Hepatocyte (in vitro differentiated cells): Measurements from ENCODE around the gene ABL2. TPM values are rescaled to one million over a fixed set of nuclear protein-coding genes. Genes with fewer than 3 reads are reported as not detected.
"Not testable (repeated sequence)": the region's sequence is repeated elsewhere in the genome, so short reads cannot be mapped to it uniquely, and the experiment has no call there.

Experiments used
- DNase-seq: peaks from one replicate; pipeline ENCODE4 v3.0.0-alpha.2; 2016; ENCODE audit warnings: low spot score
- H2AFZ ChIP-seq: fragments of 200-600 bp; sonication (generic); 2 replicates; pipeline ENCODE4 v1.6.0; 2016; ENCODE audit warnings: antibody characterized with exemption, mild to moderate bottlenecking
- H3K27ac ChIP-seq: fragments of 200-600 bp; sonication (generic); 2 replicates; pipeline ENCODE4 v1.5.1; 2016; ENCODE audit warnings: mild to moderate bottlenecking
- H3K27me3 ChIP-seq: fragments of 200-600 bp; sonication (generic); 2 replicates; pipeline ENCODE4 v1.6.1; 2016
- H3K36me3 ChIP-seq: fragments of 200-600 bp; sonication (generic); replicated peaks from 2 replicates; pipeline ENCODE4 v1.5.1; 2016; ENCODE audit warnings: low read depth; ENCODE audit not compliant: insufficient read depth
- H3K4me1 ChIP-seq: fragments of 200-600 bp; sonication (generic); 2 replicates; pipeline ENCODE4 v1.5.1; 2016; ENCODE audit warnings: mild to moderate bottlenecking, moderate library complexity; ENCODE audit not compliant: insufficient read depth
- H3K4me2 ChIP-seq: fragments of 200-600 bp; sonication (generic); 2 replicates; pipeline ENCODE4 v1.6.0; 2016
- H3K4me3 ChIP-seq: fragments of 200-600 bp; sonication (generic); 2 replicates; pipeline ENCODE4 v1.5.1; 2016; ENCODE audit warnings: mild to moderate bottlenecking
- H3K79me2 ChIP-seq: fragments of 200-600 bp; sonication (generic); 2 replicates; pipeline ENCODE4 v1.6.0; 2017; ENCODE audit warnings: mild to moderate bottlenecking
- H3K9me2 ChIP-seq: fragments of 200-600 bp; sonication (generic); replicated peaks from 2 replicates; pipeline ENCODE4 v1.6.0; 2017; ENCODE audit warnings: mild to moderate bottlenecking; ENCODE audit not compliant: insufficient read depth
- H3K9me3 ChIP-seq: fragments of 200-600 bp; sonication (generic); 2 replicates; pipeline ENCODE4 v1.5.1; 2016; ENCODE audit warnings: low read depth, mild to moderate bottlenecking
- H4K20me1 ChIP-seq: fragments of 200-600 bp; sonication (generic); 2 replicates; pipeline ENCODE4 v1.6.0; 2016; ENCODE audit warnings: mild to moderate bottlenecking; ENCODE audit not compliant: insufficient read depth, poor library complexity, severe bottlenecking
- EZH2 ChIP-seq: fragments of 200-600 bp; sonication (generic); IDR thresholded peaks from 2 replicates; pipeline ENCODE4 v1.6.1; 2016; ENCODE audit warnings: antibody characterized with exemption, mild to moderate bottlenecking, borderline replicate concordance
- EZH2phosphoT487 ChIP-seq: fragments of 200-600 bp; sonication (generic); IDR thresholded peaks from one replicate; pipeline ENCODE4 v1.6.1; 2018; ENCODE audit warnings: antibody characterized with exemption, mild to moderate bottlenecking, low read depth, moderate library complexity; ENCODE audit not compliant: unreplicated experiment, severe bottlenecking
- WGBS: methylation state at CpG from one replicate; pipeline ENCODE4 v1.1.6; 2016; ENCODE audit warnings: low lambda C conversion rate; ENCODE audit errors: missing lambda C conversion rate; 5-methylcytosine and 5-hydroxymethylcytosine counted together
- polyA plus RNA-seq: library from polyadenylated mRNA; unstranded; fragments of >200 nt; fragmentation: Nextera tagmentation; extraction: Ambion mirVana; gene quantifications from 2 replicates; pipeline ENCODE4 v1.2.1, GENCODE V29; 2016
- total RNA-seq: library from RNA; depleted of rRNA; stranded (reverse); fragments of >200 nt; gene quantifications from 2 replicates; pipeline ENCODE4 v1.2.3, GENCODE V29; 2014
- TF ChIP-seq, protein P1 (sequence below): fragments of 200-600 bp; sonication (generic); IDR thresholded peaks from 2 replicates; pipeline ENCODE4 v1.5.1; 2016; ENCODE audit warnings: antibody characterized with exemption, mild to moderate bottlenecking; ENCODE audit not compliant: poor library complexity

ABL2 gene
- total and polyA plus RNA-seq, 2 experiments from 2014 or later = 8.6 to 11.6 TPM

DNA sequence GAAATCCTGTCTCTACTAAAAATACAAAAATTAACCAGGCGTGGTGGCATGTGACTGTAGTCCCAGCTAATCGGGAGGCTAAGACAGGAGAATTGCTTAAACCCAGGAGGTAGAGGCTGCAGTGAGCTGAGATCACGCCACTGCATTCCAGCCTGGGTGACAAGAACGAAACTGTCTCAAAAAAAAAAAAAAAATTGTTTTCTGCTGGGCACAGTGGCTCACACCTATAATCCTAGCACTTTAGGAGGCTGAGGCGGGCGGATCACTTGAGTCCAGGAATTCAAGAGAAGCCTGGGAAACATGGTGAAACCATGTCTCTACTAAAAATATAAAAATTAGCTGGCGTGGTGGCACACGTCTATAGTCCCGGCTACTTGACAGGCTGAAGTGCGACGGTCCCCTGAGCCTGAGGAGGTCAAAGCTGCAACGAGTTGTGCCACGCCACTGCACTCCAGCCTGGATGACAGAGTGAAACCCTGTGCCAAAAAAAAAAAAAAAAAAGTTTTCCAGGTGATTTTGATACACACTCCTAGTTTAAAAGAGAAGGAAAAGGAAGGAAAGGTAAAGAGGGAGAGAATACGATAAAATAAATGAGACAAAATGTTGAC lies 31.7 kb downstream of the ABL2 start:
- no peak for DNase-seq
- H3K79me2 ChIP-seq = peaks cover 66% of the 10 kb centered on the region
- WGBS = 98% methylated on average over 13 of the region's 14 CpGs
- no peak overlapping the region for H3K27ac ChIP-seq
- H3K9me2 ChIP-seq = no peaks in the 10 kb centered on the region
- H3K4me3 ChIP-seq = no peak overlapping the region
- H3K4me2 ChIP-seq = no peak overlapping the region
- H4K20me1 ChIP-seq = no peaks in the 10 kb centered on the region
- H3K27me3 ChIP-seq = no peaks in the 10 kb centered on the region
- no peaks in the 10 kb centered on the region for H3K4me1 ChIP-seq
- H3K36me3 ChIP-seq = no peaks in the 10 kb centered on the region
- TF ChIP-seq EZH2phosphoT487 (no peak), EZH2 (no peak)
- TF ChIP-seq, protein P1, sequence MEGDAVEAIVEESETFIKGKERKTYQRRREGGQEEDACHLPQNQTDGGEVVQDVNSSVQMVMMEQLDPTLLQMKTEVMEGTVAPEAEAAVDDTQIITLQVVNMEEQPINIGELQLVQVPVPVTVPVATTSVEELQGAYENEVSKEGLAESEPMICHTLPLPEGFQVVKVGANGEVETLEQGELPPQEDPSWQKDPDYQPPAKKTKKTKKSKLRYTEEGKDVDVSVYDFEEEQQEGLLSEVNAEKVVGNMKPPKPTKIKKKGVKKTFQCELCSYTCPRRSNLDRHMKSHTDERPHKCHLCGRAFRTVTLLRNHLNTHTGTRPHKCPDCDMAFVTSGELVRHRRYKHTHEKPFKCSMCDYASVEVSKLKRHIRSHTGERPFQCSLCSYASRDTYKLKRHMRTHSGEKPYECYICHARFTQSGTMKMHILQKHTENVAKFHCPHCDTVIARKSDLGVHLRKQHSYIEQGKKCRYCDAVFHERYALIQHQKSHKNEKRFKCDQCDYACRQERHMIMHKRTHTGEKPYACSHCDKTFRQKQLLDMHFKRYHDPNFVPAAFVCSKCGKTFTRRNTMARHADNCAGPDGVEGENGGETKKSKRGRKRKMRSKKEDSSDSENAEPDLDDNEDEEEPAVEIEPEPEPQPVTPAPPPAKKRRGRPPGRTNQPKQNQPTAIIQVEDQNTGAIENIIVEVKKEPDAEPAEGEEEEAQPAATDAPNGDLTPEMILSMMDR = no peak
- H2AFZ ChIP-seq = no peak overlapping the region
- no peaks in the 10 kb centered on the region for H3K9me3 ChIP-seq

DNA sequence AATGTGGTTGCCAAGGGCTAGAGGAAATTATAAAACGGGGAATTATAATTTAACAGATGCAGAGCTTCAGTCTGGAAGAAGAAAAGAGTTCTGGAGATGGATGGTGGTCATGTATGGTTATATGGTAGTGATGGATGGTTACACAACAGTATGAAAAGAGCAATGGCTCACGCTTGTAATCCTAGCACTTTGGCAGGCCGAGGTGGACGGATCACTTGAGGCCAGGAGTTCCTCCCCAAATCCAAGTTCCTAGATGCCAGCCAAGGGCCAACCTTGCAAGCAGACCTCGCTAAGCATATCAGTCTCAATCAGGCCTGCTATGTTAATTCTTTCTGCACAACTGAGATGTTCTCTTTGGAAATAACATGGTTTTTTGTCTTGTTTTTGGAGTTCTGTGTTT lies 33.6 kb downstream of the ABL2 start:
- not testable (repeated sequence) for H3K27me3 ChIP-seq, H2AFZ ChIP-seq, H3K4me1 ChIP-seq, DNase-seq, H4K20me1 ChIP-seq, H3K27ac ChIP-seq, H3K36me3 ChIP-seq, H3K9me2 ChIP-seq, H3K4me3 ChIP-seq, H3K9me3 ChIP-seq, H3K4me2 ChIP-seq
- WGBS = 94% methylated on average over 5 of the region's 5 CpGs
- peaks cover 66% of the 10 kb centered on the region for H3K79me2 ChIP-seq

DNA sequence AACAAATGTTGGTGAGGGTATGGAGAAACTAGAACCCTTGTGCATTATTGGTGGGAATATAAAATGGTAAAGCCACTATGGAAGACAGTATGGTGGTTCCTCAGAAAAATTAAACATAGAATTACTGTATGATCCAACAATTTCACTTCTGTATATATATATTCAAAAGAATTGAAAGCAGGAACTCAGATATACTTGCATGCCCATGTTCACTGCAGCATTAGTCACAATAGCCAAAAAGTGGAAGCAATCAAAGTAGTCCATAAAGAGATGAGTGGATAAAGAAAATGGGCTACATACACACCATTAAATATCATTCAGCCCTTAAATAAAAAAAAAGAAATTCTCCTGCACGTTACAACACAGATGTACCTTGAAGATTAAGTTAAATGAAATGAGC lies 34.1 kb downstream of the ABL2 start:
- H3K4me3 ChIP-seq = no peak overlapping the region
- TF ChIP-seq EZH2phosphoT487 = no peak
- H3K9me2 ChIP-seq = no peaks in the 10 kb centered on the region
- no peaks in the 10 kb centered on the region for H3K9me3 ChIP-seq
- 100% methylated on average over 1 of the region's 1 CpG for WGBS
- no peaks in the 10 kb centered on the region for H4K20me1 ChIP-seq
- no peak overlapping the region for H3K4me2 ChIP-seq
- no peaks in the 10 kb centered on the region for H3K36me3 ChIP-seq
- H3K27me3 ChIP-seq = no peaks in the 10 kb centered on the region
- no peak overlapping the region for H2AFZ ChIP-seq
- H3K27ac ChIP-seq = no peak overlapping the region
- H3K4me1 ChIP-seq = no peaks in the 10 kb centered on the region
- no peak for DNase-seq
- peaks cover 70% of the 10 kb centered on the region for H3K79me2 ChIP-seq

DNA sequence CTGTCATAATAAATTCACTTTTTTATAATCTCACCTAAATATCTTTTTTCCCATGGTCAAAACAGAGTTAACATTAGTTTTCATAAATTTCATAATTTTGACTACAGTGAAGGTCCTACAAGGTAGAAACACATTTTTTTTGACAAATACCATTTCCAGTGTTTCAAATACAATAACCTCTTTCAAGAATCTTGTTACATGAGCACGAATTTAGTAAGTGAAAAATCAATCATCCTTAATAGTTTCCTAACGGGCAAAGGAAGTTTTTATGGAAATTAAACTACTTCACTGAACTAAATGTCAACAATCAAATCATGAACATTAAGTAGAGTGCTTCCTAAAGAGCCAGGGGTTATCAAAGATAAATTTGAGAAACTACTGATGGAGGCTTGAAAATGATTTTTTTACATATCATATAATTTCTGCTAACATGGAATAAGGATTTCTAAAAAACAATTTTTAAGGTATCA lies 35.4 kb downstream of the ABL2 start:
- no peaks in the 10 kb centered on the region for H4K20me1 ChIP-seq

More for the DNA sequence above, 35.4 kb downstream of the ABL2 start:
- Histone ChIP-seq H3K4me3 (no peak overlapping the region), H3K27me3 (no peaks in the 10 kb centered on the region), H3K27ac (no peak overlapping the region), H3K36me3 (no peaks in the 10 kb centered on the region), H3K79me2 (peaks cover 71% of the 10 kb centered on the region), H3K9me2 (no peaks in the 10 kb centered on the region), H3K9me3 (no peaks in the 10 kb centered on the region), H3K4me1 (no peaks in the 10 kb centered on the region), H2AFZ (no peak overlapping the region), H3K4me2 (no peak overlapping the region)
- DNase-seq = no peak
- 81% methylated on average over 2 of the region's 2 CpGs for WGBS
- TF ChIP-seq, protein P1 = no peak
- no peak for TF ChIP-seq EZH2
- TF ChIP-seq EZH2phosphoT487 = no peak
